ENCODE results near the gene EIF4H.
"Not testable (repeated sequence)": the region's sequence is repeated elsewhere in the genome, so short reads cannot be mapped to it uniquely, and the experiment has no call there.

DNA sequence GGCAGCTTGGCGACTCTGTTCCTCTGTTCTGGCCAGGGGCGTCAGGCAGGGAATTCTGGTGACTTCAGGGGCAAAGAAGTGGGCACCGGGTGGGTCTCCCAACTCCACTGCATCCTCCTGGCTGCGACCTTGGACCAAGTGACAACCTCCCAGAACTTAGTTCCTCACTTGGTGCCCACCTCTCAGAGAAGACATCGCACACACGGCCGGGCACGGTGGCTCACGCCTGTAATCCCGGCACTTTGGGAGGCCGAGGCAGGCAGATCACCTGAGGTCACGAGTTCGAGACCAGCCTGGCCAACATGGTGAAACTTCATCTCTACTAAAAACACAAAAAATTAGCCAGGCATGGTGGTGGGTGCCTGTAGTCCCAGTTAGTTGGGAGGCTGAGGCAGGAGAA, 50.8 kb downstream of the EIF4H start:
- TF ChIP-seq, protein P1, sequence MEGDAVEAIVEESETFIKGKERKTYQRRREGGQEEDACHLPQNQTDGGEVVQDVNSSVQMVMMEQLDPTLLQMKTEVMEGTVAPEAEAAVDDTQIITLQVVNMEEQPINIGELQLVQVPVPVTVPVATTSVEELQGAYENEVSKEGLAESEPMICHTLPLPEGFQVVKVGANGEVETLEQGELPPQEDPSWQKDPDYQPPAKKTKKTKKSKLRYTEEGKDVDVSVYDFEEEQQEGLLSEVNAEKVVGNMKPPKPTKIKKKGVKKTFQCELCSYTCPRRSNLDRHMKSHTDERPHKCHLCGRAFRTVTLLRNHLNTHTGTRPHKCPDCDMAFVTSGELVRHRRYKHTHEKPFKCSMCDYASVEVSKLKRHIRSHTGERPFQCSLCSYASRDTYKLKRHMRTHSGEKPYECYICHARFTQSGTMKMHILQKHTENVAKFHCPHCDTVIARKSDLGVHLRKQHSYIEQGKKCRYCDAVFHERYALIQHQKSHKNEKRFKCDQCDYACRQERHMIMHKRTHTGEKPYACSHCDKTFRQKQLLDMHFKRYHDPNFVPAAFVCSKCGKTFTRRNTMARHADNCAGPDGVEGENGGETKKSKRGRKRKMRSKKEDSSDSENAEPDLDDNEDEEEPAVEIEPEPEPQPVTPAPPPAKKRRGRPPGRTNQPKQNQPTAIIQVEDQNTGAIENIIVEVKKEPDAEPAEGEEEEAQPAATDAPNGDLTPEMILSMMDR (optimal IDR thresholded peaks at IDR 0.05 in 1 of 3, IDR thresholded peaks at IDR 0.05 in 1 of 3, conservative IDR thresholded peaks at IDR 0.05 in 1 of 3; ENCODE audit: extremely low read depth in 1 of 3, insufficient read depth in 2 of 3, low read length in 3 of 3): not testable (repeated sequence)
- not testable (repeated sequence) for TF ChIP-seq EZH2 (IDR thresholded peaks at IDR 0.05; ENCODE audit: low read length)

Data from keratinocyte (primary cell).